ENCODE measurements around the gene PLA2G5. TPM values are rescaled to one million over a fixed set of nuclear protein-coding genes. Genes with fewer than 3 reads are reported as not detected.

Gene PLA2G5
- total RNA-seq, 4 donors from 2014 or later, result 2.9 to 5.5 (median 4.0) TPM

DNA sequence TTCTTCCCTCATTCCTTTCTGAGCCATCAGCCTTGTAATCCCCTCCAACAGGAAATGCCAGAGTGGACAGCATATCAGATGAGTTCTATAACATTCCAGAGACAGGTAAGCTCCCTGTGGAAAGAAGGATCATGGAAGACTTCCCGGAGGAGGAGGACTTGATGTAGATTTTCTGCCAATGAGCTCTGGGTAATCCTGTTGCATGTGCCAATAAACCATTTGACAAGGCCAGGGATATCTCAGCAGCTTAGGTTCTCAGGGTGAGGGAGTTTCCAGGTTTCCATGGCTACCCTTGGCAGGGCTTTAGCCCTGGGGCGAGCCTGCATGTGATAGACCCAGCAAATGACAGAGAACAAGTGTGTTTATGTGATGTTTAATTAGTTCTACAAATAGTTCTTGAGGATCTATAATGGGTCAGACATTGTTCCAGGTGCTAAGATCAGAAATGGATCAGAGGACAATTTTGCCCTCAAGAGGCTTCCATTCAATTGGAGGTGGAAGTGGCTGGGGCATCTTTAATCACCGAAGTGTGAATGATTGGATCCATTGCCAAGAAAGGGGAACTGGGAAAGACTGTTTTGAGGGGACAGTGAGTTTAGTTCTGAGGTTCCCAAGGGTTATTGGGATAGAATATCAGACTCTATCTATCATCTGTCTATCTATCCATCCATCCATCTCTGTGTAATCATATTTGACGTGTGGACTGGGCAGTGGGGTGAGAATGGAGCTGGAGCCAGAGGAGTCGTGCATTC, 6.9 kb downstream of the PLA2G5 start:
- TF ChIP-seq, protein P1, sequence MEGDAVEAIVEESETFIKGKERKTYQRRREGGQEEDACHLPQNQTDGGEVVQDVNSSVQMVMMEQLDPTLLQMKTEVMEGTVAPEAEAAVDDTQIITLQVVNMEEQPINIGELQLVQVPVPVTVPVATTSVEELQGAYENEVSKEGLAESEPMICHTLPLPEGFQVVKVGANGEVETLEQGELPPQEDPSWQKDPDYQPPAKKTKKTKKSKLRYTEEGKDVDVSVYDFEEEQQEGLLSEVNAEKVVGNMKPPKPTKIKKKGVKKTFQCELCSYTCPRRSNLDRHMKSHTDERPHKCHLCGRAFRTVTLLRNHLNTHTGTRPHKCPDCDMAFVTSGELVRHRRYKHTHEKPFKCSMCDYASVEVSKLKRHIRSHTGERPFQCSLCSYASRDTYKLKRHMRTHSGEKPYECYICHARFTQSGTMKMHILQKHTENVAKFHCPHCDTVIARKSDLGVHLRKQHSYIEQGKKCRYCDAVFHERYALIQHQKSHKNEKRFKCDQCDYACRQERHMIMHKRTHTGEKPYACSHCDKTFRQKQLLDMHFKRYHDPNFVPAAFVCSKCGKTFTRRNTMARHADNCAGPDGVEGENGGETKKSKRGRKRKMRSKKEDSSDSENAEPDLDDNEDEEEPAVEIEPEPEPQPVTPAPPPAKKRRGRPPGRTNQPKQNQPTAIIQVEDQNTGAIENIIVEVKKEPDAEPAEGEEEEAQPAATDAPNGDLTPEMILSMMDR (IDR thresholded peaks at IDR 0.05; ENCODE audit: low read depth), result no peak

DNA sequence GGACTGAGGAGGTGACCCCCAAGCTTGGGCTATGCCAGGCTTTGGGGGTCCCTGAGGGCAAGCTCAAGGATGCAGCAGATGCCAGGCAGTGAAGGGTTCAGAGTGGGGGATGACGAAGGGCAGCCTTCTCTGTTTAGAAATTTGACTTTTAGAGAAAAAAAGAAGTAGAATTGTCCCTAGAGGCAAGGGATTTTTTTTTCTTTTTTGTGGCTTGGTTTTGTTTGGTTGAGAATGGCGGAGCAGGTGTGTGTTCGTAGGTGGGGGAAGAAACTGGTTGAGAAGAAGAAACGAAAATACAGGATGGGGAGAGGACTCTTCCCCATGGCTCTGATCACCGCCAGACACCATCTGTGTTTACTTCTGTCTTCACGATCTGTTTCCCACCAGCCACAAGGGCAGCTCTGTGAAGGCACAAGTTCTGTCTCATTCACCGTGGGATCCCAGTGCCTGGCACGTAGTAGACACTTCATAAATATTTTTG, 8.2 kb downstream of the PLA2G5 start:
- TF ChIP-seq, protein P1 (IDR thresholded peaks at IDR 0.05; ENCODE audit: low read depth), result no peak

DNA sequence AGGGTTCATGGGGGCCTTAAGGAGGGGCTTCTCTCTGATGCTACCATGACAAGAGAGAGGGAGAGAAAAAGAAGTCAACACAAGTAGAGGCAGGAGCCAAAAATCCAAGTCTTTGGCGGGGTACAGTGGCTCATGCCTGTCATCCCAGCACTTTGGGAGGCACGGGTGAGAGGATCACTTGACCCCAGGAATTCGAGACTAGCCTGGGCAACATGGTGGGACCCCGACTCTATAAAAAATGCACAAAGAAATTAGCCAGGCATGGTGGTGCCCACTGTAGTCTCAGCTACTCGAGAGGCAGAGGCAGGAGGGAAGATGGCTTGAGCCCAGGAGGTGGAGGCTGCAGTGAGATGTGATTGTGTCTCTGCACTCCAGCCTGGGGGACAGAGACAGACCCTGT, 8.7 kb downstream of the PLA2G5 start:
- TF ChIP-seq, protein P1 (IDR thresholded peaks at IDR 0.05; ENCODE audit: low read depth), result no peak

DNA sequence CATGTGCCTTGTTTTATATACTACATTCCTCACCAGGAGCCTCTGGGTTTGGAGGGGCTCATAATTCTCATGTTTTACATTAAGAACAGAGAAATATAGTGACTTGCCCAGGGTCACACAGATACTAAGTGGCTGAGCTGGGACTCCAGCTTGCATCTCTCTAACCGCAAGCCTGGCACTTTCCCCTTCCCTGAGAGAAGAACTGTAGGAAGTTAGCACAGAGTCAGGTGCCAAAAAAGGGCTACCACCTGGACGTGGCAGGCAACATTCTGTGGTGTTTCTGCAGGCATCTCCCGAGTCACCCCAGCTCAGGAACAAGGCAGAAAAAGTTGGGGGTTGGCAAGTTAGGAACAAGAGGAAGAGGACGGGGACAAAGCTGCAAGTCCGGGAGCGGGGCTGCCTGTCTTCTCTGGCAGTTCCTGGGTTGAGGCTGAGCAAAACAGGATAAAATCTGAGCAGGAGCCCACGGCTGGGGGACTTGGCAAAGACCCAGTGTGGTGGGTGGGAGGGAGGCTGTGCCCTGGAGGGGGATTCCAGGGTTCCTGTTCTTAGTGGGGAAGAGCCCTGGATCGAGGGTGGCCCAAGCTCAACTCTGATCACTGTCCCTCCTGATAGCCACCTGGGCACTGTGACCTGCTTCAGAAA, 9.8 kb downstream of the PLA2G5 start:
- TF ChIP-seq, protein P1 (IDR thresholded peaks at IDR 0.05; ENCODE audit: low read depth), result no peak

DNA sequence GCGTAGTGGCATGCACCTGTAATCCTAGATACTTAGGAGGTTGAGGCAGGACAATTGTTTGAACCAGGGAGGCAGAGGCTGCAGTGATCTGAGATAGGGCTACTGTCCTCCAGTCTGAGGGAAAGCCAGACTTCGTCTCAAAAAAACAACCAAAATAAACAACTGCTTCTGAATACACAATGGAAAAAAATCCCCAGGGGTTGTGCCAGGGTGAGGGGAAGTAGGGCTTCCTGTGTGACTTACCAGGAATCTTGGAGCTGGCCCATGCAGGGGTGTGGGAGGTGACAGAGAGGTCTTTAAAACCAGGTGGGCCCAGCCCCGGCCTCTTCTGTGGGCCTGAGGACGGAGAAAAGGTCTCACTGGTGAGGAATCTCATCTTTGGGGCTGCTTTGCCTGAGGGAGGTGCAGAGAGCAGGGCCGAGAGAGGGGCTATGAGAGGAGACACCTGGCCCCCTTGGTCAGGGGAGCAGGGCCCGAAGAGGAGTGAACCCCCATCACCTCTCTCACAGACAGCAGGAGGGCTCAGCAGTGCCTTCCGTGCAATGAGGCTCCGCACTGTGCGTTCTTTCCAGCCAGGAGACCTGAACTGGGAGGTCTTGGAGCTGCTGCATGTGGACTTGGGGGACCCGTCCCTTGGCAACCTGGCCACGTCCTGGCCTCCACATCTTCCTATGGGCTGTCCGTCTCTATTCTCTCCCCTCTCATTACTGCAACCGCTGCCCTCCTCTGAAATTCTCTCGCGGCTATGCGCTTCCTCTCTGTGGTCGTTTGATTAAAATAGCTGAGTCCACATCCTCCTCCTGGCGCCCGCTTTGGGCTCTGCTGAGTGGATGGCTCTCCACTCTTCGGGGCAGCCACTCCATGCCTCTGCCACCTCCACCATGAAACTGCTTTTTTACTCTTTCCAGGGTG, 10.7 kb downstream of the PLA2G5 start:
- TF ChIP-seq, protein P1 (IDR thresholded peaks at IDR 0.05; ENCODE audit: low read depth), result no peak

DNA sequence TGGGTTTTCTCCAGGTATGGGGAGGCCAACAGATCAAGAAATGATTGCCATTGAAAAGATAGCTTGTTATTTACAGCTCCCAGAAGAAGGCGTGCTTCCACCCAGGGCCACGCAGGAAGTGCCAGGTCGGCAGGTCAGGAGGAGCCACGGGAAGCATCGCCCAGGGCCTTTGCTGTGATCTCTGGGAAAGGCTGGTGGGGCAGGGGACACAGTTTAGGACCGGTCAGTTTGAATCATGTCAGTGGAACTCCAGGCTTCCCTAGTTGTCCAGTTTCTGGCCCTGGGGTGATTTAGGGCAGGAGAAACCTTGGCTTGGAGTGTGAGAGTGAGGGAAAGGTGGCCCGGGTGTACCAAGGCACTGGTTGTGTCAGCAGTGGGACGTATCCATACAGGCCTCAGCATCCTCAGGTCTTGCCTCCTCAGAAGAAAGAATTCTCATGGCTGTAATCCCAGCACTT, 11.4 kb downstream of the PLA2G5 start:
- TF ChIP-seq, protein P1 (IDR thresholded peaks at IDR 0.05; ENCODE audit: low read depth), result no peak
